Stimulated activated memory B cell treated with anti-CD40 and anti-IgM and Interleukin-4, amounts not matched to agents 10 μg/mL and 1 μg/mL and 100 μg/mL, for 72 hours (primary cell): Measurements from ENCODE around the gene SPATA16.
"Not testable (repeated sequence)": the region's sequence is repeated elsewhere in the genome, so short reads cannot be mapped to it uniquely, and the experiment has no call there.

Source experiments
- ATAC-seq: fragments of 150-1000 bp; cut with Tn5 transposase; 2 replicates; pipeline ENCODE4 v1.10.0; 2021
- H3K27ac Mint-ChIP-seq: one replicate; pipeline ENCODE4 v1.8.0; 2022; ENCODE audit warnings: mild to moderate bottlenecking, mixed read lengths
- H3K27me3 Mint-ChIP-seq: one replicate; pipeline ENCODE4 v1.8.0; 2022; ENCODE audit warnings: mixed read lengths
- H3K36me3 Mint-ChIP-seq: one replicate; pipeline ENCODE4 v1.8.0; 2022; ENCODE audit warnings: mixed read lengths
- H3K4me1 Mint-ChIP-seq: one replicate; pipeline ENCODE4 v1.8.0; 2022; ENCODE audit warnings: mixed read lengths
- H3K4me3 Mint-ChIP-seq: one replicate; pipeline ENCODE4 v1.8.0; 2022; ENCODE audit warnings: mild to moderate bottlenecking, moderate library complexity, mixed read lengths
- H3K9me3 Mint-ChIP-seq: one replicate; pipeline ENCODE4 v1.8.0; 2022; ENCODE audit warnings: mixed read lengths

SPATA16 gene

GRCh38 chr3:173140986-173141385 lies at the start of gene SPATA16:
SPATA16 (minus strand) TSS chr3:173141235; CDS start chr3:173117731, 23,504 bp downstream.
- H3K4me1 Mint-ChIP-seq = no peaks in the 10 kb centered on the region
- no peaks in the 10 kb centered on the region for H3K27me3 Mint-ChIP-seq
- H3K4me3 Mint-ChIP-seq = no peak within 1 kb of the TSS
- ATAC-seq = no peak
- no peak within 1 kb of the TSS for H3K27ac Mint-ChIP-seq
- peaks cover 2% of the 10 kb centered on the region for H3K9me3 Mint-ChIP-seq
- H3K36me3 Mint-ChIP-seq = no peaks in the 10 kb centered on the region

DNA sequence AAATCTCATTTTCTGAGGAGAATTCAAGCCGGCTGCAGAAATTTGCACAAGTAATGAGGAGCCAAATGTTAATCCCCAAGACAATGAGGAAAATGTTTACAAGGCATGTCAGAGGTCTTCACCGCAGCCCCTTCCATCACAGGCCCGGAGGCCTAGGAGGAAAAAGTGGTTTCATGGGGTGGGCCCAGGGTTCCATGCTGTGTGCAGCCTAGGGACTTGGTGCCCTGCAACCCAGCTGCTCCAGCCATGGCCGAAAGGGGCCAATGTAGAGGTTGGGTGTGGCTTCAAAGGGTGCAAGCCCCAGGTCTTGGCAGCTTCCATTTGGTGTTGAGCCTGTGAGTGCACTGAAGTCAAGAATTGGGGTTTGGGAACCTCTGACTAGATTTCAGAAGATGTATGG lies 42.0 kb upstream of the SPATA16 start:
- not testable (repeated sequence) for H3K4me1 Mint-ChIP-seq, ATAC-seq, H3K27ac Mint-ChIP-seq, H3K36me3 Mint-ChIP-seq, H3K9me3 Mint-ChIP-seq, H3K27me3 Mint-ChIP-seq, H3K4me3 Mint-ChIP-seq

- no peak overlapping the region for H3K4me3 Mint-ChIP-seq
- no peaks in the 10 kb centered on the region for H3K27me3 Mint-ChIP-seq
- peaks cover 4% of the 10 kb centered on the region for H3K9me3 Mint-ChIP-seq
- ATAC-seq = no peak
- H3K27ac Mint-ChIP-seq = no peak overlapping the region
- no peaks in the 10 kb centered on the region for H3K36me3 Mint-ChIP-seq
- no peaks in the 10 kb centered on the region for H3K4me1 Mint-ChIP-seq
Observed at GRCh38 chr3:173173652-173174051, 32.6 kb upstream of the SPATA16 start.

DNA sequence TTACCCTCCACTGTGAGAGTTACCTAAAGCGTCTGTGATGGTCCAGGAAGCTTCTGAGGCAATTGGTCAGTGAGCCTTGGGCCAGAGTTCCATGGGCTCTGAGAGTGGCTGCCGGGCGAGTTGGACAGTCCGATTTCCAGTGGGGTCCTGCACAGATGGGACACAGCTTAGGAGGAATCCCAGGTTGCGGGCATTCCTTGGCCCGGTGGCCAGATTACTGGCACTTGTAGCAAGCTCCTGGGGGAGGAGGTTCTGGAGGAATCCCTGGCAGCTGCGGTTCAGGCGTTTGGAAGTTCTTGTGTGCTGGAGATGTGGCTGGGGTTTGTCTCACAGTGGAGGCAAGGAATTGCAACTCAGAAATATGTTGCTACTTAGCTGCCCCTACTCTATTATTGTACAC lies 18.1 kb upstream of the SPATA16 start:
- H3K9me3 Mint-ChIP-seq, H3K27ac Mint-ChIP-seq, H3K4me1 Mint-ChIP-seq, H3K36me3 Mint-ChIP-seq, H3K27me3 Mint-ChIP-seq, H3K4me3 Mint-ChIP-seq, ATAC-seq: not testable (repeated sequence)

DNA sequence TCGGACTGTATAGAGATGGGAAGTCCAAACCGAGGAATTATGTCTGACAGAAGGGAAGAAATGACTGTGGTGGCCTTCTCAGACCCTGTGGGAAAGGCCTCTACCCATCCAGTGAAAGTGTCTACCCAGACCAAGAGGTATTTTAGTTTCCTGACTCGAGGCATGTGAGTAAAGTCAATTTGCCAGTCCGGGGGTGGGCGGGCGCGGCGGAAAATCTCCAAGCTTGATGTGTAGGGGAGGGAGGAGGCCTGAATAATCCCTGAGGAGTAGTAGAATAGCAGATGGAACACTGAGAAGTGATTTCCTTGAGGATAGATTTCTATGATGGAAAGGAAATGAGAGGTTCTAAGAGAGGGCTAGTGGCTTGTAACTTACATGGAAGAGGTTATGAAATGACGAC lies 15.5 kb upstream of the SPATA16 start:
- H3K4me3 Mint-ChIP-seq, H3K27ac Mint-ChIP-seq, H3K36me3 Mint-ChIP-seq, H3K9me3 Mint-ChIP-seq, H3K27me3 Mint-ChIP-seq, ATAC-seq, H3K4me1 Mint-ChIP-seq: not testable (repeated sequence)

DNA sequence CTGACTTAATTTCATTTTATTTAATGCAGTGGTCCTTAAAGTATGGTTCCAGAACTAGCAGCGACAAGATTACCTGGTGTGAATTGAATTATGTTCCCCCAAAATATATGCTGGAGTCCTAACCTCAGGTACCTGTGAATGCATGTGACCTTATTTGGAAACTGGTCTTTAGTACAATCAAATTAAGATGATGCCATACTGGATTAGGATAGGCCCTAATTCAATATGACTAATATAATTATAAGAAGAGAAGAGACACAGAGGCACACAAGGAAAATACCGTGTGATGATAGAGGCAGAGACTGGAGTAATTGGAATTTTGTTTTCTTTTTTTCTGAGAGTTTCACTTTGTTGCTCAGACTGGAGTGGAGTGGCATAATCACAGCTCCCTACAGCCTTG lies 12.6 kb upstream of the SPATA16 start:
- Mint-ChIP-seq H3K9me3 (peaks cover 4% of the 10 kb centered on the region), H3K4me3 (no peak overlapping the region), H3K27me3 (no peaks in the 10 kb centered on the region), H3K4me1 (no peaks in the 10 kb centered on the region), H3K27ac (no peak overlapping the region), H3K36me3 (no peaks in the 10 kb centered on the region)
- no peak for ATAC-seq

DNA sequence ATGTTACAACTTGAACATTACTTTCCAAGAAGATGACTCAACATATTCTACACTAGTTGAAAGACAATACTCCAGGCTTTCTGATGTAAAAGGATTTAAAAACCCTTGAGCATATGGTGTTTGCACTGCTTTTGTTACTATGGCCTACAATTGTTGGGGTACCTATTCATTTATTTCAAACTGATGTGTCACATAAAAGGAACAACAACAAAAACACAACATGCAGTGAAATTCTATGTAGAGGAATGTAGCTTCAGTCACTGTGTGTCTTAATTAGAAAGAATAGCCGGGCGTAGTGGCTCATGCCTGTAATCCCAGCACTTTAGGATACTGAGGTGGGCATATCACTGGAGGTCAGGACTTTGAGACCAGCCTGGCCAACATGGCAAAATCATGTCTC lies 1.6 kb downstream of the SPATA16 start:
- Mint-ChIP-seq H3K27me3 (no peaks in the 10 kb centered on the region), H3K27ac (no peak overlapping the region), H3K4me1 (no peaks in the 10 kb centered on the region), H3K36me3 (no peaks in the 10 kb centered on the region), H3K4me3 (no peak overlapping the region), H3K9me3 (no peaks in the 10 kb centered on the region)
- ATAC-seq = no peak

- no peaks in the 10 kb centered on the region for H3K27me3 Mint-ChIP-seq
Observed at GRCh38 chr3:173138026-173138425, 3.0 kb downstream of the SPATA16 start.

DNA sequence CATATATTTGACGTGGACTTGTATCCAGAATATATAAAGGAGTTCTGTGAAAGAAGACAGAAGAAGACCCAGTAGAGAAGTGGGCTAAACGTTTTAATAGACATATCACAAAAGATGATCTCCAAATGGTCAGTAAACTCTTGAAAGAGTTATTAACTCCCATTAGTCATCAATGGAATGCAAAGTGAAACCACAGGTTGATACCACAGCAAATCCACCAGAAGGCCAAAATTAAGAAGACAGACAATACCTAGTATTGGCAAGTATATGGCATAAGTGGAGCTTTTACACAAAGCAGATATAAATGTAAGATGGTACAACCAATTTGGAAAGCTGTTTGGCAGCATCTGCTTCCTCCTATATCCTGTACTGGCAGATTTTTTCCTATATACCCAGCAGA lies 6.0 kb downstream of the SPATA16 start:
- no peak overlapping the region for H3K27ac Mint-ChIP-seq
- no peaks in the 10 kb centered on the region for H3K27me3 Mint-ChIP-seq
- H3K36me3 Mint-ChIP-seq = no peaks in the 10 kb centered on the region
- no peak for ATAC-seq
- no peaks in the 10 kb centered on the region for H3K9me3 Mint-ChIP-seq
- no peak overlapping the region for H3K4me3 Mint-ChIP-seq
- no peaks in the 10 kb centered on the region for H3K4me1 Mint-ChIP-seq

More at GRCh38 chr3:173138026-173138425, 3.0 kb downstream of the SPATA16 start:
- no peak overlapping the region for H3K4me3 Mint-ChIP-seq
- no peaks in the 10 kb centered on the region for H3K4me1 Mint-ChIP-seq
- H3K36me3 Mint-ChIP-seq = no peaks in the 10 kb centered on the region
- H3K9me3 Mint-ChIP-seq = no peaks in the 10 kb centered on the region
- ATAC-seq = no peak
- H3K27ac Mint-ChIP-seq = no peak overlapping the region

- Mint-ChIP-seq H3K27me3 (no peaks in the 10 kb centered on the region), H3K4me1 (no peaks in the 10 kb centered on the region), H3K9me3 (peaks cover 2% of the 10 kb centered on the region), H3K27ac (no peak overlapping the region), H3K4me3 (no peak overlapping the region), H3K36me3 (no peaks in the 10 kb centered on the region)
- ATAC-seq = no peak
Observed at GRCh38 chr3:173128633-173129032, 12.4 kb downstream of the SPATA16 start.

- no peaks in the 10 kb centered on the region for H3K36me3 Mint-ChIP-seq
- no peak for ATAC-seq
- H3K4me3 Mint-ChIP-seq = no peak overlapping the region
- H3K9me3 Mint-ChIP-seq = peaks cover 3% of the 10 kb centered on the region
- no peaks in the 10 kb centered on the region for H3K27me3 Mint-ChIP-seq
- no peaks in the 10 kb centered on the region for H3K4me1 Mint-ChIP-seq
- H3K27ac Mint-ChIP-seq = no peak overlapping the region
Observed at GRCh38 chr3:173111321-173111720, 29.7 kb downstream of the SPATA16 start.

DNA sequence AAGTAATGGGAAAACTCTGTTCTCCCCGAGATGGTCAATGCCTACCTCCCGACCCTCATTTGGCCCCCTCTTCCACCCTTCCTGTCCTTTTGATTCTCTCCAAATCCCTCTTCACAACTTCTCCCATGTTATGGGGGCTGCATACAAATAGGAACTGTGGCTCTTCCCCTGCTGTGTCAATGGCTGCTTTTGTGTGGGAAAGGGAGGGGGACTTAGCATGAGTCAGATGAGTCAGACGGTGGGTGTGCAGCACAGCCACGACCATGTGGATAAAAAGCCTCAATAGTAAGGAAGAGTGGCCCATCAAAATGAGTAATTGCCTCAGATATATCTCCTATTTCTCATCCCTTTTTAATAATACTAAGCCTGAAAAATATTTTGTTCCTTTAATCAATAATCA lies 31.9 kb downstream of the SPATA16 start:
- no peaks in the 10 kb centered on the region for H3K27me3 Mint-ChIP-seq

GRCh38 chr3:173103469-173103868 lies 37.6 kb downstream of the SPATA16 start:
- no peaks in the 10 kb centered on the region for H3K36me3 Mint-ChIP-seq
- ATAC-seq = no peak
- no peak overlapping the region for H3K27ac Mint-ChIP-seq
- H3K4me3 Mint-ChIP-seq = no peak overlapping the region
- no peaks in the 10 kb centered on the region for H3K27me3 Mint-ChIP-seq
- H3K9me3 Mint-ChIP-seq = peaks cover 9% of the 10 kb centered on the region
- H3K4me1 Mint-ChIP-seq = no peaks in the 10 kb centered on the region

More for the DNA sequence above, 31.9 kb downstream of the SPATA16 start:
- Mint-ChIP-seq H3K4me1 (no peaks in the 10 kb centered on the region), H3K4me3 (no peak overlapping the region), H3K27ac (no peak overlapping the region), H3K36me3 (no peaks in the 10 kb centered on the region), H3K9me3 (peaks cover 3% of the 10 kb centered on the region)
- no peak for ATAC-seq

- H3K4me1 Mint-ChIP-seq = no peaks in the 10 kb centered on the region
- no peaks in the 10 kb centered on the region for H3K27me3 Mint-ChIP-seq
- H3K9me3 Mint-ChIP-seq = peaks cover 7% of the 10 kb centered on the region
- H3K27ac Mint-ChIP-seq = no peak overlapping the region
- H3K36me3 Mint-ChIP-seq = no peaks in the 10 kb centered on the region
- H3K4me3 Mint-ChIP-seq = no peak overlapping the region
- no peak for ATAC-seq
Observed at GRCh38 chr3:173098959-173099358, 42.1 kb downstream of the SPATA16 start.

DNA sequence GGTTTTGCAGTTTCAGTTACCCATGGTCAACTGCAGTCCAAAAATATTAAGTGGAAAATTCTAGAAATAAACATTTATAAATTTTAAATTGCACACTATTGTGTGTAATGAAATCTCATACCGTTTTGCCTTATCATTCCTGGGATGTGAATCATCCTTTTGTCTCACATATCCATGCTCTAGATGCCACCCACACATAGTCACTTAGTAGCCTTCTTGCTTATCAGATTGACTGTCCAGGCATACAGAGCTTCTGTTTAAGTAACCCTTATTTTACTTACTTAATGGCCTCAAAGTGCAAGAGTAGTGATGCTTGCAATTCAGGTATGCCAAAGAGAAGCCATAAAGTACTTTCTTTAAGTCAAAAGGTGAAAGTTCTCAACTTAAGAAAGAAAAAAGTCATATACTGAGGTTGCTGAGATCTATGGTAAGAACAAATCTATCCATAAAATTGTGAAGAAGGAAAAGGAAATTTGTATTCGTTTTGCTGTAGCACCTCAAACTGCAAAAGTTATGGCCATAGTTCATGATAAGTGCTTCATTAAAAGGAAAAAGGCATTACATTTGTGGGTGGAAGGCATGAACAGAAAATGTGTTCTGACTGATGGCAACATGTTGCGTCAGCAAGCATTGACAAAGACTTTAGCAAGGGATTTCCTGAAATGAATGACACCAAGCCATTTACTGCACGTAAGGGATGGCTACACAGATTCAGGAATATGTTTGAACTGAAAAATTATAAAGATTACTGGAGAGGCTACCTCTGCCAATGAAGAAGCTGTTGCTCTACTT lies 43.8 kb downstream of the SPATA16 start:
- no peaks in the 10 kb centered on the region for H3K27me3 Mint-ChIP-seq
- H3K9me3 Mint-ChIP-seq = peaks cover 7% of the 10 kb centered on the region
- H3K27ac Mint-ChIP-seq = no peak overlapping the region
- ATAC-seq = no peak
- H3K36me3 Mint-ChIP-seq = no peaks in the 10 kb centered on the region
- H3K4me1 Mint-ChIP-seq = no peaks in the 10 kb centered on the region
- no peak overlapping the region for H3K4me3 Mint-ChIP-seq

GRCh38 chr3:173096140-173096539 lies 44.9 kb downstream of the SPATA16 start:
- H3K36me3 Mint-ChIP-seq = no peaks in the 10 kb centered on the region
- H3K27me3 Mint-ChIP-seq = no peaks in the 10 kb centered on the region
- H3K27ac Mint-ChIP-seq = no peak overlapping the region
- peaks cover 2% of the 10 kb centered on the region for H3K9me3 Mint-ChIP-seq
- H3K4me3 Mint-ChIP-seq = no peak overlapping the region
- no peak for ATAC-seq
- H3K4me1 Mint-ChIP-seq = no peaks in the 10 kb centered on the region
